SK-N-SH (cell line): Measurements from ENCODE around the gene GRK2. TPM values are rescaled to one million over a fixed set of nuclear protein-coding genes. Genes with fewer than 3 reads are reported as not detected.

Source experiments
- CTCF ChIA-PET: fragments of 300-600, 350-600 bp; formaldehyde crosslinking; extraction: SDS; loops from one replicate; lab custom pipeline; 2021; lab: Yijun Ruan, JAX
- POLR2A ChIA-PET: fragments of 350-600 bp; sonication (Branson Sonifier 250); formaldehyde crosslinking; extraction: SDS; loops from one replicate; lab custom pipeline; 2020; ENCODE audit warnings: antibody characterized with exemption, inconsistent platforms; lab: Yijun Ruan, JAX
- DNase-seq: peaks from one replicate; pipeline ENCODE4 v3.0.0; 2012
- H2AFZ ChIP-seq: fragments of 200-600 bp; sonication (generic); 2 replicates; pipeline ENCODE4 v1.8.1; 2016; ENCODE audit warnings: antibody characterized with exemption, mild to moderate bottlenecking, low read depth
- H3F3A ChIP-seq: fragments of 200-600 bp; sonication (generic); replicated peaks from 2 replicates; pipeline ENCODE3; 2016; ENCODE audit warnings: antibody characterized with exemption, mild to moderate bottlenecking; ENCODE audit not compliant: insufficient read depth
- H3K27ac ChIP-seq, 2 experiments: fragments of 200-500 bp in 1 of 2; fragments of 200-600 bp in 1 of 2; sonication (Bioruptor generic) in 1 of 2; sonication (generic), shearing (Covaris generic) in 1 of 2; 2 replicates each; pipeline versions ENCODE4 v1.5.1 to v1.6.1; 2014 to 2016; ENCODE audit warnings: low read depth in 2 of 2, inconsistent platforms in 1 of 2, low read length in 1 of 2, mild to moderate bottlenecking in 1 of 2, mixed read lengths in 1 of 2
- H3K27me3 ChIP-seq: fragments of 200-600 bp; sonication (generic), shearing (Covaris generic); 2 replicates; pipeline ENCODE4 v1.6.1; 2016; ENCODE audit warnings: mixed run types; ENCODE audit not compliant: insufficient read depth
- H3K36me3 ChIP-seq, 2 experiments: fragments of 200-500 bp in 1 of 2; fragments of 200-600 bp in 1 of 2; sonication (Bioruptor generic) in 1 of 2; sonication (generic) in 1 of 2; replicated peaks in 1 of 2; 2 replicates each; pipeline versions ENCODE3 to v1.5.1; 2014 to 2016; ENCODE audit warnings: low read length in 1 of 2, mild to moderate bottlenecking in 1 of 2; ENCODE audit not compliant: insufficient read depth in 2 of 2, control insufficient read depth in 1 of 2
- H3K4me1 ChIP-seq, 2 experiments: fragments of 200-500 bp in 1 of 2; fragments of 200-600 bp in 1 of 2; sonication (Bioruptor generic) in 1 of 2; sonication (generic), shearing (Covaris generic) in 1 of 2; 2 replicates each; pipeline versions ENCODE4 v1.5.1 to v1.6.1; 2014 to 2016; ENCODE audit warnings: low read depth in 1 of 2, low read length in 1 of 2, mixed run types in 1 of 2; ENCODE audit not compliant: insufficient read depth in 2 of 2, control insufficient read depth in 1 of 2
- H3K4me2 ChIP-seq: fragments of 200-600 bp; sonication (generic), shearing (Covaris generic); 2 replicates; pipeline ENCODE4 v1.6.1; 2017; ENCODE audit warnings: mixed run types
- H3K4me3 ChIP-seq, 2 experiments: fragments of 200-500 bp in 1 of 2; fragments of 200-600 bp in 1 of 2; sonication (Bioruptor generic) in 1 of 2; sonication (generic), shearing (Covaris generic) in 1 of 2; 2 replicates each; pipeline versions ENCODE4 v1.5.1 to v1.8.1; 2014 to 2016; ENCODE audit warnings: low read depth in 2 of 2, inconsistent platforms in 1 of 2, low read length in 1 of 2, mild to moderate bottlenecking in 1 of 2, mixed read lengths in 1 of 2, moderate library complexity in 1 of 2
- H3K79me2 ChIP-seq: fragments of 200-600 bp; sonication (generic); 2 replicates; pipeline ENCODE4 v1.8.1; 2017; ENCODE audit warnings: mild to moderate bottlenecking; ENCODE audit not compliant: insufficient read depth
- H3K9ac ChIP-seq: fragments of 200-600 bp; sonication (generic); 2 replicates; pipeline ENCODE4 v1.6.1; 2017; ENCODE audit warnings: mixed run types
- H3K9me2 ChIP-seq: fragments of 200-600 bp; sonication (generic); 2 replicates; pipeline ENCODE4 v1.6.1; 2017; ENCODE audit warnings: mixed run types
- H3K9me3 ChIP-seq: fragments of 200-600 bp; sonication (generic); 2 replicates; pipeline ENCODE4 v1.6.1; 2017; ENCODE audit warnings: mixed run types, mild to moderate bottlenecking, moderate library complexity
- H4K20me1 ChIP-seq: fragments of 200-600 bp; sonication (generic); 2 replicates; pipeline ENCODE4 v1.6.1; 2017; ENCODE audit warnings: mild to moderate bottlenecking, mixed run types; ENCODE audit not compliant: insufficient read depth
- CHD2 ChIP-seq: fragments of 150-350 bp; IDR thresholded peaks from 2 replicates; pipeline ENCODE4 v1.6.1; 2018; ENCODE audit warnings: low read length; ENCODE audit not compliant: partially characterized antibody
- ELF1 ChIP-seq: IDR thresholded peaks from 2 replicates; pipeline ENCODE4 v1.4.0; 2012
- EP300 ChIP-seq, 2 experiments: IDR thresholded peaks; 2 replicates each; pipeline versions ENCODE4 v1.4.0 to v1.6.1; 2012; ENCODE audit warnings: borderline replicate concordance in 1 of 2, low read depth in 1 of 2, low read length in 1 of 2
- FOXJ3 ChIP-seq: sonication (generic); formaldehyde crosslinking; IDR thresholded peaks from 2 replicates; pipeline ENCODE4 v1.5.1; 2020; ENCODE audit warnings: mild to moderate bottlenecking, missing genetic modification reagents
- GABPA ChIP-seq: IDR thresholded peaks from 2 replicates; pipeline ENCODE4 v1.4.0; 2012; ENCODE audit warnings: low read depth, mild to moderate bottlenecking
- MXI1 ChIP-seq: IDR thresholded peaks from 2 replicates; pipeline ENCODE4 v1.6.1; 2012; ENCODE audit warnings: mild to moderate bottlenecking, low read depth, low read length, improper control_type of control experiment
- NRF1 ChIP-seq: IDR thresholded peaks from 2 replicates; pipeline ENCODE4 v1.6.1; 2012; ENCODE audit warnings: low read depth, mild to moderate bottlenecking, low read length
- RCOR1 ChIP-seq: fragments of 150-350 bp; IDR thresholded peaks from 2 replicates; pipeline ENCODE4 v1.6.1; 2017; ENCODE audit warnings: antibody characterized with exemption, low read length
- RFX5 ChIP-seq: IDR thresholded peaks from 2 replicates; pipeline ENCODE4 v1.6.1; 2012; ENCODE audit warnings: mild to moderate bottlenecking, improper control_type of control experiment, low read length
- RXRA ChIP-seq: IDR thresholded peaks from 2 replicates; pipeline ENCODE4 v1.4.0; 2012; ENCODE audit warnings: low read depth, mild to moderate bottlenecking, borderline replicate concordance
- SMC3 ChIP-seq: IDR thresholded peaks from 2 replicates; pipeline ENCODE4 v1.6.1; 2012; ENCODE audit warnings: low read depth, low read length, improper control_type of control experiment
- YY1 ChIP-seq: IDR thresholded peaks from 2 replicates; pipeline ENCODE4 v1.4.0; 2012; ENCODE audit warnings: low read depth, mild to moderate bottlenecking
- WGBS: methylation state at CpG from one replicate; pipeline ENCODE4 v1.1.6; 2017; ENCODE audit warnings: low lambda C conversion rate; 5-methylcytosine and 5-hydroxymethylcytosine counted together
- polyA plus RNA-seq, 3 experiments: library from polyadenylated mRNA; depleted of rRNA; stranded (reverse); fragments of >200 nt; gene quantifications; 2 replicates each; pipeline ENCODE4 v1.2.3, GENCODE V29; 2012
- TF ChIP-seq, protein P1 (sequence below): IDR thresholded peaks from 2 replicates; pipeline ENCODE4 v1.4.0; 2012; ENCODE audit warnings: low read depth
- TF ChIP-seq, protein P2 (sequence below): IDR thresholded peaks from 2 replicates; pipeline ENCODE4 v1.4.0; 2012; ENCODE audit warnings: low read depth, borderline replicate concordance
- TF ChIP-seq, protein P3 (sequence below): IDR thresholded peaks from 2 replicates; pipeline ENCODE4; 2012
- TF ChIP-seq, protein P4 (sequence below): fragments of 150-350 bp; IDR thresholded peaks from 2 replicates; pipeline ENCODE4 v1.6.1; 2016; ENCODE audit warnings: mild to moderate bottlenecking, low read depth, low read length
- TF ChIP-seq, protein P5 (sequence below): IDR thresholded peaks from 2 replicates; pipeline ENCODE4 v1.6.1; 2012; ENCODE audit warnings: mild to moderate bottlenecking, low read depth, low read length, moderate library complexity
- TF ChIP-seq, protein P6 (sequence below): IDR thresholded peaks from 2 replicates; pipeline ENCODE4 v1.4.0; 2012; ENCODE audit warnings: low read depth, borderline replicate concordance

GRK2 gene
- polyA plus RNA-seq, 1 of the 3 experiments (the other 2 are of a cell fraction) = 48.5 TPM

DNA sequence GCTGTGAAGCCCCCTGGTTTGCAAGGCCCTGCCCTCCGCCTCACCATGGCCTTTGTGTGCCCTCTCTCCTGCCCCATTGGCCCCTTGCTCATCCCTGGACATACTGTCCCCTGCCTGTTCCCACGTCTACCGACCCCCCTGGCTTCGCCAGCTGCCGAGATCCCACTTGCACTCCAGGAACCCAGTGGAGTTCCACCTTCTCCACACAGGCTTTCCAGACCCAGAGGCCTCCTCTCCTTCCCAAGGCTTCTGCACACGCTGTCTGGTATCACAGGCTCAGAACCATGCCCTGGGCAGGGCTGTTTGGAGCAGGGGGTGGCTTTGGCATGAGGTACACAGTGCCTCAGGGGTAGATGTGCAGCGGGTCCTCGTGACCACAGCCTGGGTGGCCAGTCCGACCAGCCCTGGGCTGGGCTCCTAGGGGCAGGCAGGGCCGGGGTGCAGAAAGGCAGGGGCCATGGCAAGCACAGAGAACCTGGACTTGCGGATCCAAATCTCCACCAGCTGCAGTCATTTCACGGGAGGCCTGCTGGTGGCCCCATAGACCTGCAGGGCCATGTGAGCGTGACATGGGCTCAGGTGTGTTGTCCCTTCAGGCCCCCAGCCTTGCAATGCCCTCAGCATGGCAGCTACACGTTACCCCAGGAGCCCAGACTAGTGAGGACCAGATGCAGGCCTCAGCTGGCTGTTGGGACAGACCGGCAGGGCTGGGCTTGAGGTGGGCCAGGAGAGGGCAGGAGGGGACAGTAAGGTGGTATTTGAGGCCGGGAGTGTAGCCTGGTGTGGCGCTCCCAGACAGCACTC, 9.5 kb downstream of the GRK2 start:
- Histone ChIP-seq H2AFZ (no peak overlapping the region), H4K20me1 (peaks cover 38% of the 10 kb centered on the region), H3K79me2 (peaks cover 36% of the 10 kb centered on the region), H3F3A (no peaks in the 10 kb centered on the region), H3K9me2 (no peaks in the 10 kb centered on the region), H3K4me2 (no peak overlapping the region), H3K27ac (no peak overlapping the region; a peak in 1 of 4 replicates), H3K4me1 (peaks cover 0 to 6% of the 10 kb centered on the region in 2 experiments; a peak in 2 of 4 replicates), H3K36me3 (peaks cover 0 to 25% of the 10 kb centered on the region in 2 experiments), H3K9ac (no peak overlapping the region), H3K4me3 (no peak overlapping the region), H3K9me3 (no peaks in the 10 kb centered on the region), H3K27me3 (no peaks in the 10 kb centered on the region)
- 97% methylated on average over 10 of the region's 17 CpGs for WGBS
- POLR2A ChIA-PET = no interaction called here
- TF ChIP-seq GABPA (no peak), ELF1 (no peak), SMC3 (no peak), FOXJ3 (no peak), YY1 (no peak), MXI1 (no peak), CHD2 (no peak), RXRA (no peak), RFX5 (no peak), EP300 (IDR thresholded peaks at IDR 0.05; ENCODE audit: borderline replicate concordance in 1 of 2, low read depth in 1 of 2, low read length in 1 of 2) (no peak)
- TF ChIP-seq, protein P1, sequence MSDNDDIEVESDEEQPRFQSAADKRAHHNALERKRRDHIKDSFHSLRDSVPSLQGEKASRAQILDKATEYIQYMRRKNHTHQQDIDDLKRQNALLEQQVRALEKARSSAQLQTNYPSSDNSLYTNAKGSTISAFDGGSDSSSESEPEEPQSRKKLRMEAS = no peak
- TF ChIP-seq, protein P2, sequence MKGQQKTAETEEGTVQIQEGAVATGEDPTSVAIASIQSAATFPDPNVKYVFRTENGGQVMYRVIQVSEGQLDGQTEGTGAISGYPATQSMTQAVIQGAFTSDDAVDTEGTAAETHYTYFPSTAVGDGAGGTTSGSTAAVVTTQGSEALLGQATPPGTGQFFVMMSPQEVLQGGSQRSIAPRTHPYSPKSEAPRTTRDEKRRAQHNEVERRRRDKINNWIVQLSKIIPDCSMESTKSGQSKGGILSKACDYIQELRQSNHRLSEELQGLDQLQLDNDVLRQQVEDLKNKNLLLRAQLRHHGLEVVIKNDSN = no peak
- CTCF ChIA-PET = interaction anchor here (1.4 to 2.7 kb wide), 3 partner anchors 9 to 222 kb away, joined by 4 to 11 read pairs (median 6); partner anchors contain the start of genes ANKRD13D and GRK2
- no peak for DNase-seq

DNA sequence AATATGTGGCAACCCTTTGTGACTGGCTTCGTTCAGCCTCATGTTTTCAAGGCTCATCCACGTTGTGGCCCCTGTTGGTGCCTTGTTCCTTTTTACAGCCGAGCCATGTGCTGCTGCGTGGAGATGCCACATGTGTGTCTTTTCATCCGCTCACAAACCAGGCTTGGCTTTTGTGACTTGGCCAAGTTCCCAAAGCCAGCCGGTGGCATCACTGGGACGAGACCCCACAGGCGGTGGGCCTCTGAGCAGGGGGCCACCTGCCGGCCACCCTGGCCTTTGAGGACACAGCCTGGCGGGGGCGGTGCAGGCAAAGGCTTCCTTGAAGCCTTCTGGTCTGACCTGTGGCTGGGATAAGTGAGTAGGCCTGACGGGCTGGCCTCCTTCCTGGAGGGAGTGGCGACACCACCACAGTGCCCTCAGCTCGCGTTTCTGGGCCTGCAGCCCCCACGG, 10.5 kb downstream of the GRK2 start:
- Histone ChIP-seq H3K36me3 (peaks cover 0 to 34% of the 10 kb centered on the region in 2 experiments), H2AFZ (no peak overlapping the region), H3K9me3 (no peaks in the 10 kb centered on the region), H3K9ac (no peak overlapping the region), H4K20me1 (peaks cover 28% of the 10 kb centered on the region), H3K4me2 (no peak overlapping the region), H3K9me2 (no peaks in the 10 kb centered on the region), H3F3A (no peaks in the 10 kb centered on the region), H3K79me2 (peaks cover 27% of the 10 kb centered on the region), H3K4me3 (no peak overlapping the region), H3K4me1 (peaks cover 0 to 6% of the 10 kb centered on the region in 2 experiments; a peak in 2 of 4 replicates), H3K27me3 (no peaks in the 10 kb centered on the region), H3K27ac (no peak overlapping the region; a peak in 1 of 4 replicates)
- 90% methylated on average over 8 of the region's 16 CpGs for WGBS
- POLR2A ChIA-PET = no interaction called here
- DNase-seq = no peak
- CTCF ChIA-PET = interaction anchor here (2.7 kb wide), 1 partner anchor 10 kb away, joined by 11 read pairs; the partner anchor contains the start of gene GRK2
- TF ChIP-seq, protein P3, sequence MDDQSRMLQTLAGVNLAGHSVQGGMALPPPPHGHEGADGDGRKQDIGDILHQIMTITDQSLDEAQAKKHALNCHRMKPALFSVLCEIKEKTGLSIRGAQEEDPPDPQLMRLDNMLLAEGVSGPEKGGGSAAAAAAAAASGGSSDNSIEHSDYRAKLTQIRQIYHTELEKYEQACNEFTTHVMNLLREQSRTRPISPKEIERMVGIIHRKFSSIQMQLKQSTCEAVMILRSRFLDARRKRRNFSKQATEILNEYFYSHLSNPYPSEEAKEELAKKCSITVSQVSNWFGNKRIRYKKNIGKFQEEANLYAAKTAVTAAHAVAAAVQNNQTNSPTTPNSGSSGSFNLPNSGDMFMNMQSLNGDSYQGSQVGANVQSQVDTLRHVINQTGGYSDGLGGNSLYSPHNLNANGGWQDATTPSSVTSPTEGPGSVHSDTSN = no peak
- TF ChIP-seq MXI1 (no peak), RFX5 (no peak), NRF1 (no peak), RCOR1 (no peak)
- TF ChIP-seq, protein P4, sequence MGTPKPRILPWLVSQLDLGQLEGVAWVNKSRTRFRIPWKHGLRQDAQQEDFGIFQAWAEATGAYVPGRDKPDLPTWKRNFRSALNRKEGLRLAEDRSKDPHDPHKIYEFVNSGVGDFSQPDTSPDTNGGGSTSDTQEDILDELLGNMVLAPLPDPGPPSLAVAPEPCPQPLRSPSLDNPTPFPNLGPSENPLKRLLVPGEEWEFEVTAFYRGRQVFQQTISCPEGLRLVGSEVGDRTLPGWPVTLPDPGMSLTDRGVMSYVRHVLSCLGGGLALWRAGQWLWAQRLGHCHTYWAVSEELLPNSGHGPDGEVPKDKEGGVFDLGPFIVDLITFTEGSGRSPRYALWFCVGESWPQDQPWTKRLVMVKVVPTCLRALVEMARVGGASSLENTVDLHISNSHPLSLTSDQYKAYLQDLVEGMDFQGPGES = no peak
- TF ChIP-seq, protein P5, sequence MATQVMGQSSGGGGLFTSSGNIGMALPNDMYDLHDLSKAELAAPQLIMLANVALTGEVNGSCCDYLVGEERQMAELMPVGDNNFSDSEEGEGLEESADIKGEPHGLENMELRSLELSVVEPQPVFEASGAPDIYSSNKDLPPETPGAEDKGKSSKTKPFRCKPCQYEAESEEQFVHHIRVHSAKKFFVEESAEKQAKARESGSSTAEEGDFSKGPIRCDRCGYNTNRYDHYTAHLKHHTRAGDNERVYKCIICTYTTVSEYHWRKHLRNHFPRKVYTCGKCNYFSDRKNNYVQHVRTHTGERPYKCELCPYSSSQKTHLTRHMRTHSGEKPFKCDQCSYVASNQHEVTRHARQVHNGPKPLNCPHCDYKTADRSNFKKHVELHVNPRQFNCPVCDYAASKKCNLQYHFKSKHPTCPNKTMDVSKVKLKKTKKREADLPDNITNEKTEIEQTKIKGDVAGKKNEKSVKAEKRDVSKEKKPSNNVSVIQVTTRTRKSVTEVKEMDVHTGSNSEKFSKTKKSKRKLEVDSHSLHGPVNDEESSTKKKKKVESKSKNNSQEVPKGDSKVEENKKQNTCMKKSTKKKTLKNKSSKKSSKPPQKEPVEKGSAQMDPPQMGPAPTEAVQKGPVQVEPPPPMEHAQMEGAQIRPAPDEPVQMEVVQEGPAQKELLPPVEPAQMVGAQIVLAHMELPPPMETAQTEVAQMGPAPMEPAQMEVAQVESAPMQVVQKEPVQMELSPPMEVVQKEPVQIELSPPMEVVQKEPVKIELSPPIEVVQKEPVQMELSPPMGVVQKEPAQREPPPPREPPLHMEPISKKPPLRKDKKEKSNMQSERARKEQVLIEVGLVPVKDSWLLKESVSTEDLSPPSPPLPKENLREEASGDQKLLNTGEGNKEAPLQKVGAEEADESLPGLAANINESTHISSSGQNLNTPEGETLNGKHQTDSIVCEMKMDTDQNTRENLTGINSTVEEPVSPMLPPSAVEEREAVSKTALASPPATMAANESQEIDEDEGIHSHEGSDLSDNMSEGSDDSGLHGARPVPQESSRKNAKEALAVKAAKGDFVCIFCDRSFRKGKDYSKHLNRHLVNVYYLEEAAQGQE = no peak
- TF ChIP-seq, protein P6, sequence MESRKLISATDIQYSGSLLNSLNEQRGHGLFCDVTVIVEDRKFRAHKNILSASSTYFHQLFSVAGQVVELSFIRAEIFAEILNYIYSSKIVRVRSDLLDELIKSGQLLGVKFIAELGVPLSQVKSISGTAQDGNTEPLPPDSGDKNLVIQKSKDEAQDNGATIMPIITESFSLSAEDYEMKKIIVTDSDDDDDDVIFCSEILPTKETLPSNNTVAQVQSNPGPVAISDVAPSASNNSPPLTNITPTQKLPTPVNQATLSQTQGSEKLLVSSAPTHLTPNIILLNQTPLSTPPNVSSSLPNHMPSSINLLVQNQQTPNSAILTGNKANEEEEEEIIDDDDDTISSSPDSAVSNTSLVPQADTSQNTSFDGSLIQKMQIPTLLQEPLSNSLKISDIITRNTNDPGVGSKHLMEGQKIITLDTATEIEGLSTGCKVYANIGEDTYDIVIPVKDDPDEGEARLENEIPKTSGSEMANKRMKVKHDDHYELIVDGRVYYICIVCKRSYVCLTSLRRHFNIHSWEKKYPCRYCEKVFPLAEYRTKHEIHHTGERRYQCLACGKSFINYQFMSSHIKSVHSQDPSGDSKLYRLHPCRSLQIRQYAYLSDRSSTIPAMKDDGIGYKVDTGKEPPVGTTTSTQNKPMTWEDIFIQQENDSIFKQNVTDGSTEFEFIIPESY = no peak
